HEK293 (cell line): ENCODE measurements around the gene EDIL3.

Experiments used
- CTCF ChIA-PET: fragments of 350-600 bp; formaldehyde crosslinking; extraction: SDS; loops from one replicate; lab custom pipeline; 2021; ENCODE audit warnings: antibody characterized with exemption; lab: Yijun Ruan, JAX
- POLR2A ChIA-PET: fragments of 300-600 bp; formaldehyde crosslinking; extraction: SDS; loops from one replicate; lab custom pipeline; 2020; ENCODE audit warnings: antibody characterized with exemption, inconsistent platforms; lab: Yijun Ruan, JAX
- H3K27ac ChIP-seq: fragments of 200-500 bp; sonication (Bioruptor generic); 2 replicates; pipeline ENCODE4 v1.5.1; 2014; ENCODE audit warnings: low read depth, low read length, control low read depth, inconsistent platforms; ENCODE audit errors: extremely low read depth
- H3K36me3 ChIP-seq, 2 experiments: fragments of 200-500 bp in 1 of 2; sonication (Bioruptor generic) in 1 of 2; 1 replicate in 1 of 2; 2 replicates in 1 of 2; pipeline ENCODE4 v1.5.1; 2014 to 2017; ENCODE audit warnings: inconsistent platforms in 2 of 2, low read length in 2 of 2; ENCODE audit not compliant: control insufficient read depth in 2 of 2, insufficient read depth in 1 of 2
- H3K4me1 ChIP-seq: fragments of 200-500 bp; sonication (Bioruptor generic); 2 replicates; pipeline ENCODE4 v1.5.1; 2014; ENCODE audit warnings: mild to moderate bottlenecking, low read length, inconsistent platforms; ENCODE audit not compliant: control insufficient read depth, insufficient read depth
- H3K4me3 ChIP-seq: 2 replicates; pipeline ENCODE4 v1.5.1; 2011; ENCODE audit warnings: low read depth, mild to moderate bottlenecking, control low read depth, low read length, moderate library complexity
- H3K9me3 ChIP-seq: fragments of 200-500 bp; sonication (Bioruptor generic); 2 replicates; pipeline ENCODE4 v1.5.1; 2014; ENCODE audit warnings: low read depth, low read length, inconsistent platforms; ENCODE audit not compliant: control insufficient read depth, insufficient read depth
- AEBP2 ChIP-seq: fragments of 450-650 bp; formaldehyde crosslinking; IDR thresholded peaks from 2 replicates; pipeline ENCODE4 v1.5.1; 2016; ENCODE audit warnings: missing biosample characterization, missing genetic modification characterization, borderline replicate concordance
- FEZF1 ChIP-seq: fragments of 450-650 bp; formaldehyde crosslinking; IDR thresholded peaks from 2 replicates; pipeline ENCODE4 v1.5.1; 2016; ENCODE audit warnings: missing biosample characterization, missing genetic modification characterization
- SETDB1 ChIP-seq: IDR thresholded peaks from one replicate; pipeline ENCODE4 v1.6.1; 2017; ENCODE audit warnings: mild to moderate bottlenecking, low read length, moderate library complexity, mixed read lengths; ENCODE audit not compliant: insufficient read length
- ZBTB1 ChIP-seq: fragments of 450-650 bp; formaldehyde crosslinking; IDR thresholded peaks from 2 replicates; pipeline ENCODE4 v1.5.1; 2016; ENCODE audit warnings: missing biosample characterization, missing genetic modification characterization
- ZFP37 ChIP-seq: fragments of 450-650 bp; formaldehyde crosslinking; IDR thresholded peaks from 2 replicates; pipeline ENCODE4 v1.5.1; 2016; ENCODE audit warnings: missing biosample characterization, missing genetic modification characterization
- ZNF112 ChIP-seq: fragments of 450-650 bp; formaldehyde crosslinking; IDR thresholded peaks from 2 replicates; pipeline ENCODE4 v1.5.0; 2017; ENCODE audit warnings: missing biosample characterization, missing genetic modification characterization
- ZNF174 ChIP-seq: fragments of 450-650 bp; formaldehyde crosslinking; IDR thresholded peaks from 2 replicates; pipeline ENCODE4 v1.5.0; 2017; ENCODE audit warnings: missing biosample characterization, mild to moderate bottlenecking, missing genetic modification characterization
- ZNF184 ChIP-seq: fragments of 450-650 bp; IDR thresholded peaks from 2 replicates; pipeline ENCODE4 v1.5.1; 2018; ENCODE audit warnings: missing biosample characterization, mild to moderate bottlenecking, missing genetic modification characterization
- ZNF223 ChIP-seq: fragments of 450-650 bp; formaldehyde crosslinking; IDR thresholded peaks from 2 replicates; pipeline ENCODE4 v1.5.1; 2016; ENCODE audit warnings: missing biosample characterization, missing genetic modification characterization
- ZNF302 ChIP-seq: fragments of 450-650 bp; formaldehyde crosslinking; IDR thresholded peaks from 2 replicates; pipeline ENCODE4 v1.5.1; 2016; ENCODE audit warnings: missing biosample characterization, missing genetic modification characterization, low read depth
- ZNF350 ChIP-seq: fragments of 450-650 bp; formaldehyde crosslinking; IDR thresholded peaks from 2 replicates; pipeline ENCODE4 v1.5.0; 2017; ENCODE audit warnings: missing biosample characterization, mild to moderate bottlenecking, missing genetic modification characterization
- ZNF391 ChIP-seq: fragments of 450-650 bp; formaldehyde crosslinking; IDR thresholded peaks from 2 replicates; pipeline ENCODE4 v1.5.1; 2016; ENCODE audit warnings: low read depth, missing biosample characterization, missing genetic modification characterization, borderline replicate concordance
- ZNF449 ChIP-seq: fragments of 450-650 bp; formaldehyde crosslinking; IDR thresholded peaks from 2 replicates; pipeline ENCODE4 v1.5.1; 2017; ENCODE audit warnings: missing biosample characterization, mild to moderate bottlenecking, missing genetic modification characterization, moderate library complexity
- ZNF560 ChIP-seq: fragments of 450-650 bp; formaldehyde crosslinking; IDR thresholded peaks from 2 replicates; pipeline ENCODE4 v1.5.1; 2017; ENCODE audit warnings: missing biosample characterization, missing genetic modification characterization, borderline replicate concordance
- ZNF561 ChIP-seq: fragments of 450-650 bp; IDR thresholded peaks from 2 replicates; pipeline ENCODE4 v1.5.1; 2018; ENCODE audit warnings: missing biosample characterization, missing genetic modification characterization, borderline replicate concordance
- ZNF596 ChIP-seq: fragments of 450-650 bp; IDR thresholded peaks from 2 replicates; pipeline ENCODE4 v1.5.0; 2018; ENCODE audit warnings: missing biosample characterization, mild to moderate bottlenecking, missing genetic modification characterization, moderate library complexity
- ZNF623 ChIP-seq: fragments of 450-650 bp; formaldehyde crosslinking; IDR thresholded peaks from 2 replicates; pipeline ENCODE4 v1.5.1; 2016; ENCODE audit warnings: missing biosample characterization, missing genetic modification characterization
- ZNF658 ChIP-seq: fragments of 450-650 bp; formaldehyde crosslinking; IDR thresholded peaks from 2 replicates; pipeline ENCODE4; 2016; ENCODE audit warnings: missing biosample characterization, missing genetic modification characterization
- ZNF677 ChIP-seq: fragments of 450-650 bp; IDR thresholded peaks from 2 replicates; pipeline ENCODE4 v1.5.0; 2018; ENCODE audit warnings: missing biosample characterization, mild to moderate bottlenecking, missing genetic modification characterization, moderate library complexity
- ZNF792 ChIP-seq: fragments of 450-650 bp; formaldehyde crosslinking; IDR thresholded peaks from 2 replicates; pipeline ENCODE4 v1.5.1; 2016; ENCODE audit warnings: missing biosample characterization, missing genetic modification characterization
- ZSCAN4 ChIP-seq: fragments of 450-650 bp; formaldehyde crosslinking; IDR thresholded peaks from 2 replicates; pipeline ENCODE4 v1.5.1; 2017; ENCODE audit warnings: missing biosample characterization, missing genetic modification characterization
- TF ChIP-seq, protein P1 (sequence below): fragments of 450-650 bp; formaldehyde crosslinking; IDR thresholded peaks from 2 replicates; pipeline ENCODE4 v1.5.1; 2016; ENCODE audit warnings: missing biosample characterization, missing genetic modification characterization, low read depth
- TF ChIP-seq, protein P2 (sequence below): fragments of 450-650 bp; formaldehyde crosslinking; IDR thresholded peaks from 2 replicates; pipeline ENCODE4 v1.5.1; 2016; ENCODE audit warnings: missing biosample characterization, missing genetic modification characterization

The EDIL3 gene

DNA sequence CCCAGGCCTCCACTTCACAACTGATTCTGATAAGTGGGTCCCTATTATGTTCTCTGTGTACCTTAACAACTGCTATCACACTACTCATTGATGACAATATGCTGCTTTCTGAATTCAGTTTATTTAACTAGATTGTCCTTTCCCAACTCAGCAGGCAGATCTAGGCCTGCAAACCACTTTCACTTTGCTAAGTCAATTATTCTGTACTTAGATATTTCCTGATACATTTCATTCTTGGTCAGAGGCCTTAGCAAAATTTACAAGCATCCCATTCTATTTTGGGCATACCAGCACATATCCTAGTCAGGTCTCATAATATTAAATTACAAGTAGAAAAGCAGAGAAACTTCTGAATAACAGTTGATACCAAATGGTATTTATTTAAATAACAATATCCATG lies 428.3 kb downstream of the EDIL3 start:
- no peak overlapping the region for H3K4me3 ChIP-seq
- no peaks in the 10 kb centered on the region for H3K36me3 ChIP-seq
- H3K4me1 ChIP-seq: no peaks in the 10 kb centered on the region
- no peak for TF ChIP-seq ZNF223 (tag by site-specific recombination)
- TF ChIP-seq, protein P1, sequence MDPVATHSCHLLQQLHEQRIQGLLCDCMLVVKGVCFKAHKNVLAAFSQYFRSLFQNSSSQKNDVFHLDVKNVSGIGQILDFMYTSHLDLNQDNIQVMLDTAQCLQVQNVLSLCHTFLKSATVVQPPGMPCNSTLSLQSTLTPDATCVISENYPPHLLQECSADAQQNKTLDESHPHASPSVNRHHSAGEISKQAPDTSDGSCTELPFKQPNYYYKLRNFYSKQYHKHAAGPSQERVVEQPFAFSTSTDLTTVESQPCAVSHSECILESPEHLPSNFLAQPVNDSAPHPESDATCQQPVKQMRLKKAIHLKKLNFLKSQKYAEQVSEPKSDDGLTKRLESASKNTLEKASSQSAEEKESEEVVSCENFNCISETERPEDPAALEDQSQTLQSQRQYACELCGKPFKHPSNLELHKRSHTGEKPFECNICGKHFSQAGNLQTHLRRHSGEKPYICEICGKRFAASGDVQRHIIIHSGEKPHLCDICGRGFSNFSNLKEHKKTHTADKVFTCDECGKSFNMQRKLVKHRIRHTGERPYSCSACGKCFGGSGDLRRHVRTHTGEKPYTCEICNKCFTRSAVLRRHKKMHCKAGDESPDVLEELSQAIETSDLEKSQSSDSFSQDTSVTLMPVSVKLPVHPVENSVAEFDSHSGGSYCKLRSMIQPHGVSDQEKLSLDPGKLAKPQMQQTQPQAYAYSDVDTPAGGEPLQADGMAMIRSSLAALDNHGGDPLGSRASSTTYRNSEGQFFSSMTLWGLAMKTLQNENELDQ (tag by site-specific recombination): no peak
- no peak for TF ChIP-seq ZNF623 (tag by site-specific recombination)
- TF ChIP-seq ZNF302: no peak
- no peak for TF ChIP-seq ZNF792 (tag by site-specific recombination)
- no peak for TF ChIP-seq SETDB1
- TF ChIP-seq ZBTB1: no peak
- no peak for TF ChIP-seq ZNF184 (tag by site-specific recombination)
- TF ChIP-seq ZNF560: no peak
- TF ChIP-seq ZNF174 (tag by site-specific recombination): no peak
- TF ChIP-seq ZFP37: no peak
- no peak for TF ChIP-seq FEZF1 (tag by site-specific recombination)
- no peak for TF ChIP-seq AEBP2 (tag by site-specific recombination)
- TF ChIP-seq ZNF677 (tag by site-specific recombination): no peak
- TF ChIP-seq, protein P2, sequence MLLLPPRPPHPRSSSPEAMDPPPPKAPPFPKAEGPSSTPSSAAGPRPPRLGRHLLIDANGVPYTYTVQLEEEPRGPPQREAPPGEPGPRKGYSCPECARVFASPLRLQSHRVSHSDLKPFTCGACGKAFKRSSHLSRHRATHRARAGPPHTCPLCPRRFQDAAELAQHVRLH (tag by site-specific recombination): no peak
- no peak for TF ChIP-seq ZNF596 (tag by site-specific recombination)
- no peak for TF ChIP-seq ZNF391
- no peak for TF ChIP-seq ZNF658 (tag by site-specific recombination)
- no peaks in the 10 kb centered on the region for H3K9me3 ChIP-seq
- CTCF ChIA-PET: interaction anchor here (1.3 kb wide), 1 partner anchor 30 kb away, joined by 3 read pairs; no protein-coding TSS in a partner anchor
- H3K27ac ChIP-seq: no peak overlapping the region
- POLR2A ChIA-PET: no interaction called here

- no peak for TF ChIP-seq ZSCAN4 (tag by site-specific recombination)
- no peak for TF ChIP-seq ZNF112 (tag by site-specific recombination)
- TF ChIP-seq ZNF350: no peak
- no peak for TF ChIP-seq ZNF561 (tag by site-specific recombination)
- TF ChIP-seq ZNF449 (tag by site-specific recombination): no peak
- TF ChIP-seq, all 188 proteins: peak for 0
- H3K4me3 ChIP-seq: no peak overlapping the region
- H3K27ac ChIP-seq: no peak overlapping the region
- no peaks in the 10 kb centered on the region for H3K9me3 ChIP-seq
- no peaks in the 10 kb centered on the region for H3K36me3 ChIP-seq
- no peaks in the 10 kb centered on the region for H3K4me1 ChIP-seq
- CTCF ChIA-PET: interaction anchor here (1.3 kb wide), 1 partner anchor 29 kb away, joined by 3 read pairs; no protein-coding TSS in a partner anchor
- POLR2A ChIA-PET: no interaction called here
These were observed 428.8 kb downstream of the EDIL3 start for GRCh38 chr5:83955916-83956315.
